Measurements from ENCODE around the gene WRNIP1.

DNA sequence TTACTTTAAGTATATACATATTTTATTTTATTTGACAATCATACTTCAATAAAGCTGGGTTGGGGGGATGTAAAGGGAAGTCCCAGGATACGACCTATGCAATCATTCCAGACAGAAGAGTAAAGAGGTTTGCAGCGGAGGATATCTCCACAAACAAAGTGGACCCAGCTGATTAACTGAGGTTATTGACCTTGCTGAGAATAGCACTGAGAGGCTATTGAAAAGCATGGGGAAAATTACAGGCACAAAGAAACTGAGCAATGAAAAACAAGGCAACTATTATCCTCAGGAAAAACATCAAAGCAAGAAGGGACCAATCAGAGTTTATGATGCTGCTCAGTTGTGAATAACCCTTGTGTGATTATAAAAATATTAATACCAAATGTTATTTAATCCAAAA, 43.8 kb downstream of the WRNIP1 start:
- TF ChIP-seq BACH2 (CRISPR knock-in tag; IDR thresholded peaks at IDR 0.05; ENCODE audit: borderline replicate concordance), result no peak
- TF ChIP-seq ARNTL (CRISPR knock-in tag; IDR thresholded peaks at IDR 0.05; ENCODE audit: borderline replicate concordance, low read depth), result no peak
- TF ChIP-seq, protein P1, sequence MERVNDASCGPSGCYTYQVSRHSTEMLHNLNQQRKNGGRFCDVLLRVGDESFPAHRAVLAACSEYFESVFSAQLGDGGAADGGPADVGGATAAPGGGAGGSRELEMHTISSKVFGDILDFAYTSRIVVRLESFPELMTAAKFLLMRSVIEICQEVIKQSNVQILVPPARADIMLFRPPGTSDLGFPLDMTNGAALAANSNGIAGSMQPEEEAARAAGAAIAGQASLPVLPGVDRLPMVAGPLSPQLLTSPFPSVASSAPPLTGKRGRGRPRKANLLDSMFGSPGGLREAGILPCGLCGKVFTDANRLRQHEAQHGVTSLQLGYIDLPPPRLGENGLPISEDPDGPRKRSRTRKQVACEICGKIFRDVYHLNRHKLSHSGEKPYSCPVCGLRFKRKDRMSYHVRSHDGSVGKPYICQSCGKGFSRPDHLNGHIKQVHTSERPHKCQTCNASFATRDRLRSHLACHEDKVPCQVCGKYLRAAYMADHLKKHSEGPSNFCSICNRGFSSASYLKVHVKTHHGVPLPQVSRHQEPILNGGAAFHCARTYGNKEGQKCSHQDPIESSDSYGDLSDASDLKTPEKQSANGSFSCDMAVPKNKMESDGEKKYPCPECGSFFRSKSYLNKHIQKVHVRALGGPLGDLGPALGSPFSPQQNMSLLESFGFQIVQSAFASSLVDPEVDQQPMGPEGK (CRISPR knock-in tag; IDR thresholded peaks at IDR 0.05; ENCODE audit: borderline replicate concordance), result no peak
- TF ChIP-seq ZFP30 (CRISPR knock-in tag; IDR thresholded peaks at IDR 0.05), result no peak
- TF ChIP-seq ZFP3 (CRISPR knock-in tag; IDR thresholded peaks at IDR 0.05), result no peak
- TF ChIP-seq ZC3H10 (CRISPR knock-in tag; IDR thresholded peaks at IDR 0.05), result no peak
- no peak for TF ChIP-seq TOX (CRISPR knock-in tag; IDR thresholded peaks at IDR 0.05; ENCODE audit: borderline replicate concordance)
- TF ChIP-seq ZNF70 (CRISPR knock-in tag; IDR thresholded peaks at IDR 0.05), result no peak
- no peak for TF ChIP-seq ZNF565 (CRISPR knock-in tag; conservative IDR thresholded peaks at IDR 0.05; ENCODE audit: low read depth)
- TF ChIP-seq TCF4 (CRISPR knock-in tag; IDR thresholded peaks at IDR 0.05; ENCODE audit: borderline replicate concordance), result no peak
- TF ChIP-seq, protein P2, sequence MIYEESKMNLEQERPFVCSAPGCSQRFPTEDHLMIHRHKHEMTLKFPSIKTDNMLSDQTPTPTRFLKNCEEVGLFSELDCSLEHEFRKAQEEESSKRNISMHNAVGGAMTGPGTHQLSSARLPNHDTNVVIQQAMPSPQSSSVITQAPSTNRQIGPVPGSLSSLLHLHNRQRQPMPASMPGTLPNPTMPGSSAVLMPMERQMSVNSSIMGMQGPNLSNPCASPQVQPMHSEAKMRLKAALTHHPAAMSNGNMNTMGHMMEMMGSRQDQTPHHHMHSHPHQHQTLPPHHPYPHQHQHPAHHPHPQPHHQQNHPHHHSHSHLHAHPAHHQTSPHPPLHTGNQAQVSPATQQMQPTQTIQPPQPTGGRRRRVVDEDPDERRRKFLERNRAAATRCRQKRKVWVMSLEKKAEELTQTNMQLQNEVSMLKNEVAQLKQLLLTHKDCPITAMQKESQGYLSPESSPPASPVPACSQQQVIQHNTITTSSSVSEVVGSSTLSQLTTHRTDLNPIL (CRISPR knock-in tag; IDR thresholded peaks at IDR 0.05; ENCODE audit: low read depth), result no peak
- no peak for TF ChIP-seq CSDC2 (CRISPR knock-in tag; IDR thresholded peaks at IDR 0.05)
- TF ChIP-seq PPARA (CRISPR knock-in tag; IDR thresholded peaks at IDR 0.05; ENCODE audit: borderline replicate concordance), result no peak
- no peak for TF ChIP-seq ZNF8 (CRISPR knock-in tag; IDR thresholded peaks at IDR 0.05)
